Dendritic cell treated with granulocyte-macrophage colony-stimulating factor and Interleukin-4, amounts not matched to agents 40 ng/mL and 50 ng/mL, for 4 days (primary cell): ENCODE results near the gene OR6N2.

ENCODE experiments used
- H3K27ac Mint-ChIP-seq: one replicate; pipeline ENCODE4 v1.8.0; 2022; ENCODE audit warnings: mild to moderate bottlenecking, mixed read lengths
- H3K27me3 Mint-ChIP-seq: one replicate; pipeline ENCODE4 v1.8.0; 2022; ENCODE audit warnings: mild to moderate bottlenecking, mixed read lengths
- H3K36me3 Mint-ChIP-seq: one replicate; pipeline ENCODE4 v1.8.0; 2022; ENCODE audit warnings: low read depth, mixed read lengths
- H3K4me1 Mint-ChIP-seq: one replicate; pipeline ENCODE4 v1.8.0; 2022; ENCODE audit warnings: low read depth, mixed read lengths
- H3K4me3 Mint-ChIP-seq: one replicate; pipeline ENCODE4 v1.8.0; 2022; ENCODE audit warnings: mild to moderate bottlenecking, moderate library complexity, mixed read lengths
- H3K9me3 Mint-ChIP-seq: one replicate; pipeline ENCODE4 v1.8.0; 2022; ENCODE audit warnings: mixed read lengths
- intact Hi-C: fragments of 100-400 bp; cut with micrococcal nuclease; formaldehyde crosslinking; loops from one replicate; pipeline ENCODE4 v1.15.0; 2022

OR6N2 gene

DNA sequence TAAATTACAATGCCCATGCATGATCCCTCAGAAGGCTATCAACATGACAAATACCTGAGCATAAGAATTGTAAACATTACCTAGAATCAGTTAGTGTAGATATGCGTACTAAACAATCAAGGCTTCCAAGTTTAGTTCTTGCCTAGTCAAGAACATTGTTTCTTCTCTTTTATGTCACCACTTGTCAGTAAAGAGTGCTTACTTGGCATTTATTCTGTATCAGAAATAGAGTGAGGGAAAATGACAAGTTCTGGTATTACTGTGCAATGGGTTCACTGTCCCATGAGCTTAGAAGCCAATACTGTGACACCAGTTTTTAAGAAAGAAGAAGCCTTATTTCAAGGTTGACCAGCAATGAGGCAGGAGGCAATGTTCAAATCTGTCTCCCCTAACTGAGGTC is 22.7 kb upstream of the OR6N2 start:
- Mint-ChIP-seq H3K27me3 (no peaks in the 10 kb centered on the region), H3K27ac (peak overlapping the region; percentile 64), H3K9me3 (no peaks in the 10 kb centered on the region), H3K4me1 (peaks cover 80% of the 10 kb centered on the region), H3K36me3 (no peaks in the 10 kb centered on the region), H3K4me3 (no peak overlapping the region)
- intact Hi-C loops: loop anchor here (5.0 kb wide), 1 partner anchor 34 kb away; no protein-coding TSS in a partner anchor

DNA sequence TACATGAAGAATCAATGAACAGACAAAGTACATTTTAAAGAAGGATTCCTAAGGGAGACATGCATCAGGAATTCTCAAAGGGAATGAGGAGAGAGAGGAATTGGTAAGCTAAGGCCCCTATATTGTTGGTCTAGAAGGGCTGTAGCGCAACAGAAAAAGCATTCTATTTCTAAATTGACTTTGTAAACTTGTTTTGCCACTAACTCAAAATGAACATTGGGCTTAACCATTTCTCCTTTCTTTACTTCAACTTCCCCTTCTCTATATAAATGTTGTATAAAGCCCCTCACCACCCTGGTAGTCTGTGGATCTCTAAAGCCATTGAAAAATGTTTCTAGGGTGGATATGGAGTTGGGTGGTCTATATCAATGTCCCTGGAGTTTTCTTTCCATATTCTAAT is 20.4 kb upstream of the OR6N2 start:
- Mint-ChIP-seq H3K4me3 (peak overlapping the region; percentile 34), H3K27me3 (no peaks in the 10 kb centered on the region), H3K36me3 (no peaks in the 10 kb centered on the region), H3K27ac (peak overlapping the region; percentile 91), H3K9me3 (no peaks in the 10 kb centered on the region), H3K4me1 (peaks cover 74% of the 10 kb centered on the region)
- intact Hi-C loops: loop anchor here (5.0 kb wide), 1 partner anchor 36 kb away; no protein-coding TSS in a partner anchor

DNA sequence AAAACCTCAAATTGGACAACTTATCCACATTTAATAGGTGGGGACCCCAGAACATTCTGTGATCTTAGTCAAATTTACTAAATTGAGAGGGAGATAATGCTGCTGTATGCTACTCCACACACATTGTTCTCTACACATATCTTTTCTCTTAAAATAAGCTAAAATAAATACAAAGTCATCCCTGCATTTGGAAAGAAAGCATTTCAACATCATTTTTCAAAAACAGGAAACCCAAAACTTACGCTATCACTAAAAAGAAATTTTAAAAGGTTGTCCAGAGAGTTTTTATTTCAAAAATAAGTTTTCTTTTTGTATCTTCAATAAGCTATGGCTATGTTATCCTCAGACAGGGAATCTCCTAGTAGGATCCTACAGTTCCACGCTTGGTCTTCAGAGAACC is 19.5 kb upstream of the OR6N2 start:
- H3K4me3 Mint-ChIP-seq: no peak overlapping the region
- intact Hi-C loops: loop anchor here (5.0 kb wide), 1 partner anchor 37 kb away; no protein-coding TSS in a partner anchor
- peak overlapping the region; percentile 91 for H3K27ac Mint-ChIP-seq
- no peaks in the 10 kb centered on the region for H3K9me3 Mint-ChIP-seq
- H3K36me3 Mint-ChIP-seq: no peaks in the 10 kb centered on the region
- peaks cover 76% of the 10 kb centered on the region for H3K4me1 Mint-ChIP-seq
- no peaks in the 10 kb centered on the region for H3K27me3 Mint-ChIP-seq

DNA sequence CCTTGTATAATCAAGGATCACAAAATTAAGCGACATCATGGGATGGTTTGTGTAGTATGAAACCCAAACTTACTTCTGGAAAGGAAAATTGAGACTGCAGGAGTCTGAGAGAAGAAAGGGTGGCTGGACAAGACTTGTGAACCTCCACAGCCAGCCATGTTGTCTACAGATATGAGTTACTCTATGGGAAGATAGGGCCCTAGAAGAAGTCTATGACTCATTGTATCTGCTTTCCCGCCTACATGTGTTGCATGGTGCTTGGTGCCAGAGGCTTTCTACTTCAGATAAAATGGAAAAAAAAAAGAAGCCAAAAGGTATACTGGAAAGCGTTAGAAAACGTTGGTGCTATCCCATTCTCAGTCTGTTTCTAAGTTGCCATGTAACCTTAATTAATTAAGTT is 18.7 kb upstream of the OR6N2 start:
- H3K27me3 Mint-ChIP-seq: no peaks in the 10 kb centered on the region
- H3K9me3 Mint-ChIP-seq: no peaks in the 10 kb centered on the region
- H3K4me3 Mint-ChIP-seq: no peak overlapping the region
- H3K4me1 Mint-ChIP-seq: peaks cover 84% of the 10 kb centered on the region
- intact Hi-C loops: loop anchor here (5.0 to 10.0 kb wide), 2 partner anchors 38 to 295 kb away; no protein-coding TSS in a partner anchor
- no peaks in the 10 kb centered on the region for H3K36me3 Mint-ChIP-seq
- peak overlapping the region; percentile 91 for H3K27ac Mint-ChIP-seq

DNA sequence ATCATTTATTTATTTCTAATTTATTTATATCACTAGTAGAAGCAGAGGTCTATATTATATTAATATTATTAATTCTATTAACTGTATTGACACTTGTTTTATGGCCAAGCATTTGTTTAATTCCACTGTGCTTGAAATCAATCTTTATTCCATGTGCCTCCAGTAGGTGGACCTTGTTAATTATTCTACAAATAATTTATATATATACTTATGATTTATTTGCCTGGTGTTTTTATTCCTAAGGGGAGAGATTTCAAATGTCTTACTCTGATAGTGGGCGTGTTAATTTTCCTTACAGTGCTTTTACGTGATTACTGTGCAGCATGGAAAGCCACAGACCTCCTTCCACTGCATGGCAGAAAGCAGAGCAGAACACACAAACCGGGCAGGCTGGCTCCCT is 17.5 kb upstream of the OR6N2 start:
- Mint-ChIP-seq H3K27ac (peak overlapping the region; percentile 91), H3K4me3 (no peak overlapping the region), H3K9me3 (no peaks in the 10 kb centered on the region), H3K36me3 (no peaks in the 10 kb centered on the region), H3K4me1 (peaks cover 88% of the 10 kb centered on the region), H3K27me3 (no peaks in the 10 kb centered on the region)
- intact Hi-C loops: loop anchor here (10.0 kb wide), 1 partner anchor 294 kb away; no protein-coding TSS in a partner anchor

DNA sequence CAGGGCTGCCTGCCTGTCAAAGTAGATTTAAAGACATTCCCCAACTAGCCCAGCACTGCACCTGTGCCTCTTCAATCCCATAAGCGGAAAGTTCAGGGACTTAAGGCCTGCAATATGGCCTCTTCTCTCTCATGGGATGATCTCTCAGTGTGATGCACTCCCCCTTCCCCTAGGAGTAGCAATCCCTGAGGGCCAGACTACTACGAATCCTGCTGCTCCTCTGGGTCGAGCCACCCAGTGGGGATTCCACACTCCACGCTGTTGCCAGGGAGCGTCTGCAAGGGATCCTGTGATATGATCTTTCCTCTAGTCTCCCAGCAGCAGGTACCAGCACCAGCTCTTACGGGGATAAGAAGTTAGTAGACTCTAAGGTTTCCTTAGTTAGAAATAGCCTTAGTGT is 13.2 kb upstream of the OR6N2 start:
- intact Hi-C loops: loop anchor here (10.0 kb wide), 1 partner anchor 289 kb away; no protein-coding TSS in a partner anchor
- no peaks in the 10 kb centered on the region for H3K27me3 Mint-ChIP-seq
- no peak overlapping the region for H3K4me3 Mint-ChIP-seq
- H3K9me3 Mint-ChIP-seq: peaks cover 8% of the 10 kb centered on the region
- H3K4me1 Mint-ChIP-seq: peaks cover 51% of the 10 kb centered on the region
- no peak overlapping the region for H3K27ac Mint-ChIP-seq
- no peaks in the 10 kb centered on the region for H3K36me3 Mint-ChIP-seq

DNA sequence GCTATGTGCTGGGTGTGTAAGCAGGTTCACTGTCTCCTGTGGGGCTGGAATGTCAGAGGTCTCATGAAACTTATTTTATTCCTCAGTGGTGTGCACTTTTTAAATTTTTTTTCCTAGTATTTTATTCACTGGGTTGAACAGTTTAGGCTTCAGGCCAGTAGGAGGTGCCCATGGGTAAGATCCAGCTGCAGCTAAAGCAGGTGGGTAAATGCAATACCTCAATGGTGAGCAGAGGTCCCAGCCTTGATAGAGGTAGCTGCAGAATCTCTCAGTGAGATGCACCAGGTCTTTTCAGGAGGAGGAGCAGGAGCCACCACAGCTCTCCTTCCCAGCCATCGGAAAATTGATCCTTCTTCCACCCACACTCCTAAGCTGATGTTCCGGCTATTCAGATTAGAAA is 12.6 kb upstream of the OR6N2 start:
- peaks cover 44% of the 10 kb centered on the region for H3K4me1 Mint-ChIP-seq
- H3K4me3 Mint-ChIP-seq: no peak overlapping the region

DNA sequence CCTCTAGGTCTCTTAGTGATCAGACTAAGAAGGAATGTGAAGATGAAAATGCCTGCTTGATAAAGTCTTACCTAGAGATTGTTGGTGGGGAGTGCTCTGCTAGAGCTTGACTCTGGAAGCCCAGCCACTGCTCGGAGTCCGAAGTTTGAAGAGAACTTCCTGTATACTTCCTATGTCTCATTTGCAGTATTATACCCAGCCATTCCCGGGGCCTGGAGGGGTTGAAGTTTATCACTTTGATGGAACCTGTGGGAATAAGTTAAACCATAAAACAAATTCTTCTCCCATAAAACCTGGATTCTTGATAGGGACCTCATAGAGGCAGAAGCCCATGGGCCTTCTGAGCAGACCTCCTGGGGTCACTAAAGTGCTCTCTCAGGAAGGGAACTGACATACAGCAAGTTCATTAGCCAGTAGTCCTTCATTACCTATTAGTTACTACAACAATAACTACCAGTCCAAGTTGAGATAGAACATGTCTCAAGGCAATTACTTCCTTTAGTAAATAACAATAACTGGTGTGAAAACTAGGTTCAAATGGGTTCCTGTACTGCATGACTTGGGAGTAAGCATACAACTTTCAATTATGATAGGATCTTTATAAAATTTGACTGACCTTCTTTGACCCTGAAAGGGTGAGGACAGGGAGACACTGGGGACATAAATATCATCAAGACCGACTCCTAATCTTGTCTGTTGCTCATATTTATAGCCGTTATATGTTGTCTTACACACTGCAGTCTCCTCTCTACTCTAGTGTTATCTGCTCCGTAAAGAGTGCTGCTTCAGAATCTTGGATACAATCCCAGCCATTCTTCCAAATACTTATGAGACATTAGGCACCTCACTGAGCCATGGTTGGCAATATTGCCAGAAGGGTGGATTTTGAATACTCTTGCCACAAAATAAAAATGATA is 8.8 kb downstream of the OR6N2 start, which contains the start of gene OR6N1:
Gene OR6N1, minus strand, starts transcription at position 246 of the 917 bp plus-strand sequence. CDS start 5,513 bp downstream, outside the sequence.
- Mint-ChIP-seq H3K27me3 (no peaks in the 10 kb centered on the region), H3K9me3 (no peaks in the 10 kb centered on the region), H3K36me3 (no peaks in the 10 kb centered on the region), H3K4me3 (no peak within 1 kb of the TSS), H3K27ac (no peak within 1 kb of the TSS), H3K4me1 (no peaks in the 10 kb centered on the region)
- intact Hi-C loops: no loop called here

More for the DNA sequence above, 12.6 kb upstream of the OR6N2 start:
- intact Hi-C loops: loop anchor here (1.0 to 10.0 kb wide), 2 partner anchors 205 to 289 kb away; no protein-coding TSS in a partner anchor
- Mint-ChIP-seq H3K9me3 (peaks cover 8% of the 10 kb centered on the region), H3K27ac (no peak overlapping the region), H3K27me3 (no peaks in the 10 kb centered on the region), H3K36me3 (no peaks in the 10 kb centered on the region)

DNA sequence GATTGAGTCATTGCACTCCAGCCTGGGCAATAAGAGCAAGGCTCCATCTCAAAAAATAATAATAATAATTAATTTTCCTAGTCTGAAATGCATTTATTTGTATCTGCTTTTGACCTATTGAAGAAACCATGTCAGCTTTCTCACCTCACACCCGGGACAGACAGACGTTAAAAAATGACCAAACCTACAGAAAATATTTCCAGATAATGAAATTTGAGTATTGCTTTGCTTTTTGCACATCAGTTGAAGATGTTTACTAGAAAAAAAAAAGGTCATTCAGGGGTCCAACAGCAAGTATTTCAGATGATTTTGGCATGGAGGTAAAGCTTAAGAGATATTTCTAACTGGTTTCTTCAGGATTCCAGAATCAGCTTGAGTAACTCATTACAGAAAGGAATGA is 26.6 kb downstream of the OR6N2 start, which contains the start of gene OR6K6:
Gene OR6K6, plus strand, starts transcription at position 301 of the 400 bp plus-strand sequence. CDS start 168 bp downstream, outside the sequence.
- H3K36me3 Mint-ChIP-seq: no peaks in the 10 kb centered on the region
- no peak within 1 kb of the TSS for H3K4me3 Mint-ChIP-seq
- no peaks in the 10 kb centered on the region for H3K27me3 Mint-ChIP-seq
- H3K4me1 Mint-ChIP-seq: peaks cover 6% of the 10 kb centered on the region
- peaks cover 5% of the 10 kb centered on the region for H3K9me3 Mint-ChIP-seq
- intact Hi-C loops: no loop called here
- no peak within 1 kb of the TSS for H3K27ac Mint-ChIP-seq

DNA sequence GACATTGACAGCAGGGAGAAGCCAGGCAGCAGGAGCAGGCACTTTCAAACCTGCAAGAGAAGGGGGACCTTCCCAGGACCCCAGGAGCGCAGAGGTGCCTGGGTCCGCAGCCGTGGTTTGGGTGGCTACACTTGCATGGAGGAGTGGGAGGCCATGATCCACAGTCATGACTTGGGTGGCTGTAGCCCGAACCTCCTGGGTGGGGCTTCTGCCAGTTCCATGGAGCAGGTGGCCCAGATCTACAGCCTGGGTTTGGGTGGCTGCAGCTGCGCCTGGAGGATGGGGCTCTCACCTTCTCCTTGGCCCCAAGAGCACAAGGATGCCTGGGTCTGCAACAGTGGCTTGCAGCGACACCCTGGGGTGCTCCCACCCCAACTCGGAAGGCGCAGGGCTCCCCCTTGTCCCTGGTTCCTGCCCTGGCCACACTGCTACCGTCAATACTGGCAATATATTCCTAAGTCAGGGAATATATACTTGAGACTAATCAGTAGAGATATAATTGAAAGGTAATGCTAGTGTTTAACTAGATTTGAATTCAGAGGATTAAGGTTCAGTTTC is 28.8 kb downstream of the OR6N2 start:
- intact Hi-C loops: no loop called here
- no peaks in the 10 kb centered on the region for H3K36me3 Mint-ChIP-seq
- H3K27me3 Mint-ChIP-seq: peaks cover 6% of the 10 kb centered on the region
- no peak overlapping the region for H3K4me3 Mint-ChIP-seq
- no peak overlapping the region for H3K27ac Mint-ChIP-seq
- H3K4me1 Mint-ChIP-seq: peaks cover 6% of the 10 kb centered on the region
- H3K9me3 Mint-ChIP-seq: no peaks in the 10 kb centered on the region

DNA sequence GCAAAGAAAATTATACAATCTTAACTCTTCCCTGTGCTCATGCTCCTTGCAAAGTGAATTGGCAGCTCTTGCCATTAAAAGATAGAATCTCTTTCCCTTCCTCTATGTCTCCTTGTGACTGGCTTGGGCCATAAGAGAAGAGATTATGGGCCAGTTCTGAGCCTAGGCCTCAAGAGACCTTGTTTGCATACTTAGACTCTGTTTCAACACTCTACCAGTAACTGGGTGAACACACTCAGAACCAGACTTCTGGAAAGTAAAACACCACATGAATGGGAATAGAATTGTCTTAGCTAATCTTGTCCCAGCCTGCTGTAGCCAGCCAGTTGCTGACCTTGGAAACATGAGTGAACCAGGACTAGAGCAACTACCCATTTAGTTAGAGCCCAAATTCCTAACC is 45.2 kb downstream of the OR6N2 start:
- Mint-ChIP-seq H3K9me3 (no peaks in the 10 kb centered on the region), H3K27ac (no peak overlapping the region), H3K36me3 (no peaks in the 10 kb centered on the region), H3K4me3 (no peak overlapping the region), H3K4me1 (no peaks in the 10 kb centered on the region), H3K27me3 (peaks cover 13% of the 10 kb centered on the region)
- intact Hi-C loops: no loop called here

DNA sequence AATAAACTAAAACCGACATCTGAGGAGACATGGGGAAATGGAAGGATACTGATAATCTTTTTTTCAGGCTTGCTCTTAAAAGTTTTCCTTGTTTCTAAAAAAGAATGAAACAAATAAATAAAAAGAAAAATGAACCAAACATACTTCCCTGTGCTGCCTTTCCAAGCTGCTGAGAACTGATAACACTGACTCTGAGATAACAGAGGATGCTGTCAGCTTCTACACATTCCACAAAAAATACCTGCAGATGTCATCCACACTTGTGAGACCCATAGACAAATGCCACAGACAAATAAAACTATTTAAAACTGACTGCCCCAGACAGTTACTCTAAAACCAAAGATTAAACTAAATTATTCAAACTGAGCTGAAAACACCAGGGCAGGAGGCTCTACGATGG is 48.5 kb downstream of the OR6N2 start:
- Mint-ChIP-seq H3K27me3 (no peaks in the 10 kb centered on the region), H3K4me3 (no peak overlapping the region), H3K9me3 (no peaks in the 10 kb centered on the region), H3K36me3 (no peaks in the 10 kb centered on the region), H3K27ac (no peak overlapping the region), H3K4me1 (peaks cover 11% of the 10 kb centered on the region)
- intact Hi-C loops: no loop called here

DNA sequence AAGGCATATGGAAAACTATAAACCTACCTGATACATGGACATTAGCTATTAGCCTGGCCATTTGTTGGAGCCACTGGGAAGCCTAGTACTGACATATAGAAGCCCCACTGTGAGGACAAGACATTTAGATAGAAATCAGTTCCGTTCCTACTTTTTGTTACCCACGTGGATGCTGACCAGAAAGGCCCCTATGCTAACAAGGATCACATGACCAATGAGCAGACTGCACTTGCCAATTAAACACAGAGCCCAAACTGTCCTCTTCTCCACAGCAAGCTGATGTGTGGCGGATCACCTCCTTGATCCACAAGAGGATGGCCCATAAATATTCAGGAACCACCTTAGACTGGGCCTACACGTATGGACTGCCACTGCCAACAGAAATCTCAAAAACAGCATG is 49.3 kb downstream of the OR6N2 start:
- Mint-ChIP-seq H3K4me1 (peaks cover 11% of the 10 kb centered on the region), H3K27me3 (peaks cover 1% of the 10 kb centered on the region), H3K9me3 (no peaks in the 10 kb centered on the region), H3K4me3 (no peak overlapping the region), H3K27ac (no peak overlapping the region), H3K36me3 (no peaks in the 10 kb centered on the region)
- intact Hi-C loops: no loop called here

DNA sequence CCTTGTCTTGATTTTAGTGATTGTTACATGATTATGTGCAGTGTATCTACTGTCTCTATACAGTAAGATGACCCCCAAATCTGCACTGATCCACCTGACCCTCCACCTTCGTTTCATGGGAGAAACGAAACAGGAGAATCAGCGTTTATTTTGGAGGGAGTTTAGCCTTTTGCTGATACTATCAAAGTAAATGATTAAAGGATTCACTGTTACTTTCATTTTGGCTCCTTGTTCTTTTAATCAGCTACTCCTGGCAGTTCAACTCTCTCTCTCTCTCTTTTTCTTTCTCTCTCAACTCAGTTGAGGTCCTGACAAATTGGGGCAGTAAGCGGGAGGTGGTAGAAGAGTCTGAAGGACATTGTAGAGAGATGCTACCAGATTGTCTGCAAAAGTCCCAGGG is 50.6 kb downstream of the OR6N2 start:
- no peaks in the 10 kb centered on the region for H3K9me3 Mint-ChIP-seq
- peaks cover 1% of the 10 kb centered on the region for H3K27me3 Mint-ChIP-seq
- no peaks in the 10 kb centered on the region for H3K36me3 Mint-ChIP-seq
- no peak overlapping the region for H3K4me3 Mint-ChIP-seq
- H3K27ac Mint-ChIP-seq: no peak overlapping the region
- peaks cover 11% of the 10 kb centered on the region for H3K4me1 Mint-ChIP-seq
- intact Hi-C loops: no loop called here
